Stimulated activated CD4-positive, alpha-beta T cell treated with anti-CD3 and anti-CD28 coated beads, Interleukin-2, amount 100 ng/mL, for 4 hours (primary cell): ENCODE results near the gene MTFP1.
"Not testable (repeated sequence)": the region's sequence is repeated elsewhere in the genome, so short reads cannot be mapped to it uniquely, and the experiment has no call there.

ENCODE experiments used
- DNase-seq: peaks from one replicate; pipeline ENCODE4 v3.0.0-alpha.2; 2020; ENCODE audit warnings: low read depth

MTFP1 gene

GRCh38 chr22:30455075-30455840 is 29.7 kb downstream of the MTFP1 start:
- no peak for DNase-seq

- DNase-seq = no peak
These were observed 32.4 kb downstream of the MTFP1 start for GRCh38 chr22:30457981-30458380.

GRCh38 chr22:30459181-30460052 is 33.8 kb downstream of the MTFP1 start:
- DNase-seq = no peak

- no peak for DNase-seq
These were observed 34.6 kb downstream of the MTFP1 start for GRCh38 chr22:30460147-30460546.

GRCh38 chr22:30460555-30460954 is 35.0 kb downstream of the MTFP1 start:
- not testable (repeated sequence) for DNase-seq

GRCh38 chr22:30469165-30469564 is 43.6 kb downstream of the MTFP1 start:
- no peak for DNase-seq

- no peak for DNase-seq
These were observed 45.1 kb downstream of the MTFP1 start for GRCh38 chr22:30470655-30471054.

GRCh38 chr22:30471616-30472318 is 46.2 kb downstream of the MTFP1 start, which contains the start of gene SEC14L3:
TSS of gene SEC14L3 (minus strand) at chr22:30472017. CDS start at chr22:30471958, 59 bp downstream.
- DNase-seq = no peak

- DNase-seq = no peak
These were observed 47.6 kb downstream of the MTFP1 start for GRCh38 chr22:30472994-30473720.

- DNase-seq = no peak
These were observed 48.6 kb downstream of the MTFP1 start for GRCh38 chr22:30474121-30474520.

GRCh38 chr22:30474683-30475424 is 49.3 kb downstream of the MTFP1 start:
- DNase-seq = no peak
